ENCODE data around the gene TBL1X.
A peak's percentile ranks its signal among the peaks of the same experiment; 100 is the strongest.
"Not testable (repeated sequence)": the region's sequence is repeated elsewhere in the genome, so short reads cannot be mapped to it uniquely, and the experiment has no call there.

Gene TBL1X

GRCh38 chrX:9464435-9465371 is at the start of gene TBL1X:
Gene TBL1X, plus strand, starts transcription at chrX:9465058. Its CDS starts 188,529 bp downstream, at chrX:9653587.
- peak; percentile 14 for DNase-seq (ENCODE audit: low spot score)

GRCh38 chrX:9416562-9417348 is 48.1 kb upstream of the TBL1X start:
- DNase-seq (ENCODE audit: low spot score) = no peak

GRCh38 chrX:9418262-9418661 is 46.6 kb upstream of the TBL1X start:
- no peak for DNase-seq (ENCODE audit: low spot score)

GRCh38 chrX:9420275-9421265 is 44.3 kb upstream of the TBL1X start:
- no peak for DNase-seq (ENCODE audit: low spot score)

- no peak for DNase-seq (ENCODE audit: low spot score)
Observed at GRCh38 chrX:9429767-9430166, 35.1 kb upstream of the TBL1X start.

- no peak for DNase-seq (ENCODE audit: low spot score)
Observed at GRCh38 chrX:9430346-9430921, 34.4 kb upstream of the TBL1X start.

- DNase-seq (ENCODE audit: low spot score) = no peak
Observed at GRCh38 chrX:9431281-9431680, 33.6 kb upstream of the TBL1X start.

GRCh38 chrX:9433596-9433995 is 31.3 kb upstream of the TBL1X start:
- no peak for DNase-seq (ENCODE audit: low spot score)

GRCh38 chrX:9434051-9434550 is 30.8 kb upstream of the TBL1X start:
- DNase-seq (ENCODE audit: low spot score) = no peak

GRCh38 chrX:9435086-9435485 is 29.8 kb upstream of the TBL1X start:
- not testable (repeated sequence) for DNase-seq (ENCODE audit: low spot score)

GRCh38 chrX:9436812-9437211 is 28.0 kb upstream of the TBL1X start:
- no peak for DNase-seq (ENCODE audit: low spot score)

GRCh38 chrX:9438933-9439494 is 25.8 kb upstream of the TBL1X start:
- DNase-seq (ENCODE audit: low spot score) = no peak

- DNase-seq (ENCODE audit: low spot score) = no peak
Observed at GRCh38 chrX:9440116-9440844, 24.6 kb upstream of the TBL1X start.

- no peak for DNase-seq (ENCODE audit: low spot score)
Observed at GRCh38 chrX:9442056-9442455, 22.8 kb upstream of the TBL1X start.

- DNase-seq (ENCODE audit: low spot score) = no peak
Observed at GRCh38 chrX:9443327-9443726, 21.5 kb upstream of the TBL1X start.

- DNase-seq (ENCODE audit: low spot score) = no peak
Observed at GRCh38 chrX:9447906-9448305, 17.0 kb upstream of the TBL1X start.

- DNase-seq (ENCODE audit: low spot score) = no peak
Observed at GRCh38 chrX:9456250-9457074, 8.4 kb upstream of the TBL1X start.

- not testable (repeated sequence) for DNase-seq (ENCODE audit: low spot score)
Observed at GRCh38 chrX:9458034-9458433, 6.8 kb upstream of the TBL1X start.

GRCh38 chrX:9458516-9459078 is 6.3 kb upstream of the TBL1X start:
- no peak for DNase-seq (ENCODE audit: low spot score)
